Pancreas (tissue), 10 donors: ENCODE results near the gene CABP7. TPM values are rescaled to one million over a fixed set of nuclear protein-coding genes. Genes with fewer than 3 reads are reported as not detected.

ENCODE experiments used
- ATAC-seq, 4 donors: fragments of 200-7000 bp; cut with Tn5 transposase; one replicate each; pipeline versions ENCODE4 v1.8.0 to v1.9.1; 2020; ENCODE audit warnings: mild to moderate bottlenecking in 4 of 4, moderate library complexity in 4 of 4
- DNase-seq, 6 donors: peaks; one replicate each; pipeline ENCODE4 v3.0.0-alpha.2; 2020
- FAIRE-seq: peaks from 2 replicates; lab custom pipeline; 2012; peaks lifted over from hg19 to GRCh38; lab: Jason Lieb, UNC
- H3K27ac ChIP-seq, 4 donors: fragments of 200-600 bp; sonication (generic); 1 replicate in 3 of 4; 2 replicates in 1 of 4; pipeline versions ENCODE4 v1.5.0 to v1.8.0; 2020
- H3K27me3 ChIP-seq, 4 donors: fragments of 200-600 bp; one replicate each; pipeline ENCODE4 v1.8.0; 2021
- H3K36me3 ChIP-seq, 3 donors: fragments of 200-600 bp; sonication (generic) in 1 of 3; one replicate each; pipeline versions ENCODE4 v1.5.0 to v1.8.0; 2020 to 2021
- H3K4me1 ChIP-seq, 3 donors: fragments of 200-600 bp; one replicate each; pipeline ENCODE4 v1.8.0; 2021
- H3K4me3 ChIP-seq, 4 donors: fragments of 200-600 bp; sonication (generic) in 2 of 4; one replicate each; pipeline versions ENCODE4 v1.5.0 to v1.8.0; 2020 to 2021
- H3K9me3 ChIP-seq, 4 donors: fragments of 200-600 bp; one replicate each; pipeline ENCODE4 v1.8.0; 2021
- CTCF ChIP-seq, 4 donors: fragments of 200-600 bp; sonication (generic) in 3 of 4; IDR thresholded peaks; one replicate each; pipeline versions ENCODE4 v1.5.0 to v1.8.0; 2021; ENCODE audit warnings: antibody characterized with exemption in 4 of 4
- WGBS, 2 donors: extraction: QIAGEN DNeasy Blood & Tissue Kit; methylation state at CpG; one replicate each; pipeline ENCODE4 v1.1.7; 2013; 5-methylcytosine and 5-hydroxymethylcytosine counted together
- intact Hi-C, 3 donors: fragments of 100-400 bp; cut with DNase I; formaldehyde crosslinking; loops; one replicate each; pipeline versions ENCODE4 v1.11.1 to v1.14.2; 2022
- polyA plus RNA-seq, 2 donors: library from polyadenylated mRNA; stranded (reverse); fragments of 200-250 nt; gene quantifications; one replicate each; pipeline ENCODE4 v1.2.3, GENCODE V29; 2013
- total RNA-seq, 6 donors: library from RNA; stranded (reverse); fragmentation: NEBNext Ultra II Directional in 4 of 6; extraction: Animal tissue kit (Norgen Biotek cat#: 25700) in 4 of 6; gene quantifications; one replicate each; pipeline versions ENCODE4 v1.2.1 to v1.2.4, GENCODE V29; 2021 to 2023
- donor health status: healthy with polysubstance abuse.
- donor health status: DM: no; HTN: no; CAD: no; lungs with moderate emphysema.
- donor health status: DM: no; HTN: no; CAD: no.
- donor health status: control.
- donor health status: control.
- donor health status: Bipolar disorder and iron deficiency.
- donor health status: DM: yes; HTN: yes; CAD: no.
- donor health status: DM: no; HTN: no; CAD: no.
- donor health status: DM: no; HTN: no; CAD: no.
- donor health status: DM: yes; HTN: yes; CAD: no.

CABP7 gene
- total and polyA plus RNA-seq, 8 donors, result 0.56 to 17.9 (median 2.2) TPM

DNA sequence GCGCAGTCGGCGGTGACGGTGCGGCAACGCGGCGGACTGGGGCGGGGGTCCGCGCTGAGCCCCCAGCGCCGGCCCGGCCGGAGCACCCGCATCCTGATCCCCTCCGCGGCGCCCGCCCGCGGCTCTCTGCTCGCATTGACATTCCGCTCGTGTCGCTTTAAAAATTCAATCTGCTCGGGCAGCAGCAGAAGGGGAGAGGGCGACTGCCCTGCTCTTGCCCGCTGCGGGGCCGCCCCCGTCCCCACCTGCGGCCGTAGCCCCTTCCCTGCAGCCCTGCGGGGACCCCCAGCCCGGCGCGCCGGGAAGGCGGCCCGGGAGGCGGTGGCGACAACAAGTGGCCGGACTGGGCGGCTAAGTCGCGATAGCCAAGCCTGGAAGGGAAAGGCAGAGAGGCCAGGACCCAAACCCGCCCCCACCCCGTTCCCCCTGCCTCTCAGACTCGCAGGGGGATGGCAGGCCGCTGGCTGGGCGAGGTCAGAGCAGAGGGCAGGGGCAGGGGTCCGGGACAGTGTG lies 1.1 kb downstream of the CABP7 start:
- FAIRE-seq, result no peak
- no peaks in the 10 kb centered on the region for H3K36me3 ChIP-seq
- WGBS, 2 donors, result 9 to 10% methylated on average over 31 to 53 of the region's 53 CpGs
- H3K27me3 ChIP-seq, result peaks cover 0 to 5% (median 2%) of the 10 kb centered on the region in 4 donors
- no peaks in the 10 kb centered on the region for H3K9me3 ChIP-seq
- TF ChIP-seq CTCF (IDR thresholded peaks at IDR 0.05), result no peak
- no peak overlapping the region for H3K27ac ChIP-seq
- H3K4me3 ChIP-seq, result peak overlapping the region in 2 of 4 donors; percentile 6 to 35
- DNase-seq, result no peak
- peaks cover 0 to 6% (median 0%) of the 10 kb centered on the region in 3 donors for H3K4me1 ChIP-seq
- no peak for ATAC-seq
- intact Hi-C loops, result no loop called here

GRCh38 chr22:29722151-29722550 lies 2.3 kb downstream of the CABP7 start:
- intact Hi-C loops, result no loop called here
- TF ChIP-seq CTCF (IDR thresholded peaks at IDR 0.05), result no peak
- WGBS, 2 donors, result 78 to 79% methylated on average over 7 of the region's 7 CpGs
- no peaks in the 10 kb centered on the region for H3K9me3 ChIP-seq
- no peak overlapping the region for H3K27ac ChIP-seq
- FAIRE-seq (no peak), ATAC-seq (no peak), DNase-seq (no peak)
- H3K27me3 ChIP-seq, result peaks cover 0 to 5% (median 2%) of the 10 kb centered on the region in 4 donors
- no peak overlapping the region for H3K4me3 ChIP-seq
- no peaks in the 10 kb centered on the region for H3K36me3 ChIP-seq
- H3K4me1 ChIP-seq, result peaks cover 0 to 6% (median 0%) of the 10 kb centered on the region in 3 donors

DNA sequence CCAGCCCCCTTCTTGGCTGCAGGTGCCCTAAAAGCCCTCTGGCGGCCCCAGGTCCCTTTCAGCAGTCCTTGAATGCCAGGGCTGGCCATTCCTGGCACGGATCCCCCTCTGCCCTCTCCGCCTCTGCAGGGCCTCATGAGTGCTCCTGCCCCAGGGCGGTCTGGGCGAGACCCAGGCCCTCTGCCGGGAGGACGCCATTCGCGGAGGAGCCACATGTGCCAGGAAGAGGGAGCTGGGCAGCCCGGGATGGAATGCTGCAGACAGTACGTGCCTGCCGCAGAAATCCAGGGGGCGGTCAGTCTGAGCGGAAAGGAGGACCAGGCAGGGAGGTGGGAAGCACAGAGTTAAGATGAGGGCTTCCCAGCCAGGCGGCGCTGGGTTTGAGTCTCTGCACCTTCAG lies 2.8 kb downstream of the CABP7 start:
- Histone ChIP-seq H3K27ac (no peak overlapping the region), H3K36me3 (no peaks in the 10 kb centered on the region), H3K4me3 (no peak overlapping the region), H3K27me3 (peaks cover 0 to 5% (median 2%) of the 10 kb centered on the region in 4 donors), H3K4me1 (peaks cover 0 to 6% (median 0%) of the 10 kb centered on the region in 3 donors), H3K9me3 (no peaks in the 10 kb centered on the region)
- FAIRE-seq (no peak), DNase-seq (no peak), ATAC-seq (no peak)
- intact Hi-C loops, result no loop called here
- 82 to 84% methylated on average over 16 of the region's 16 CpGs for WGBS, 2 donors
- TF ChIP-seq CTCF (IDR thresholded peaks at IDR 0.05), result no peak

DNA sequence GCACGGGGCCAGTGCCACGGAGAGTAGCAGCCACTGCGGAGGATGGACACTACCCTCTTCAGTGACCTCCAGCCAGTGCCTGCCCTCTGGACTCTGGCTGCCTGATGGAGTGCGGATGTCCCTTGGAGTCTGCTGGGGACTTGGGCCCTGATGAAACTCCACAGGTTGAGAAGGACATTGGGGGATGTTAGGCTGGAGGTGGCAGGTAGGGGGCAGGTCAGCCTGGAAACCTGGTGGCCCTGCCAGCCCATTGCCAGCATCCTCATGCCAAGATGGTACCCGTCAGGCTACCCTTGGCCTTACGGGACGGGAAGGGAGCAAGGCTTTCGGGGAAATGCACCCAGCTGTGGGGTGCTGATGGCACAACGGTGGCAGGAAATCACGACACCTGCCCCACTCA lies 4.0 kb downstream of the CABP7 start:
- Histone ChIP-seq H3K36me3 (no peaks in the 10 kb centered on the region), H3K4me1 (peaks cover 0 to 6% (median 0%) of the 10 kb centered on the region in 3 donors), H3K27ac (no peak overlapping the region), H3K4me3 (no peak overlapping the region), H3K9me3 (no peaks in the 10 kb centered on the region), H3K27me3 (peaks cover 0 to 5% (median 2%) of the 10 kb centered on the region in 4 donors)
- no peak for DNase-seq
- no peak for TF ChIP-seq CTCF (IDR thresholded peaks at IDR 0.05)
- no peak for ATAC-seq
- 93 to 94% methylated on average over 10 of the region's 10 CpGs for WGBS, 2 donors
- intact Hi-C loops, result no loop called here
- FAIRE-seq, result no peak

- TF ChIP-seq CTCF (IDR thresholded peaks at IDR 0.05), result no peak
- Histone ChIP-seq H3K36me3 (no peaks in the 10 kb centered on the region), H3K27me3 (peaks cover 0 to 5% (median 2%) of the 10 kb centered on the region in 4 donors), H3K9me3 (no peaks in the 10 kb centered on the region), H3K4me3 (no peak overlapping the region), H3K4me1 (peaks cover 0 to 6% (median 0%) of the 10 kb centered on the region in 3 donors), H3K27ac (no peak overlapping the region)
- 67 to 76% methylated on average over 8 of the region's 8 CpGs for WGBS, 2 donors
- DNase-seq (no peak), ATAC-seq (no peak), FAIRE-seq (no peak)
- intact Hi-C loops, result no loop called here
These were observed 5.0 kb downstream of the CABP7 start for GRCh38 chr22:29724843-29725242.
